ENCODE measurements around the gene MPP3. TPM values are rescaled to one million over a fixed set of nuclear protein-coding genes. Genes with fewer than 3 reads are reported as not detected.

MPP3 gene
- total RNA-seq, 1 donor from 2014 or later, result 35.2 TPM

GRCh38 chr17:43857141-43857540 is 24.2 kb upstream of the MPP3 start:
- TF ChIP-seq, protein P1, sequence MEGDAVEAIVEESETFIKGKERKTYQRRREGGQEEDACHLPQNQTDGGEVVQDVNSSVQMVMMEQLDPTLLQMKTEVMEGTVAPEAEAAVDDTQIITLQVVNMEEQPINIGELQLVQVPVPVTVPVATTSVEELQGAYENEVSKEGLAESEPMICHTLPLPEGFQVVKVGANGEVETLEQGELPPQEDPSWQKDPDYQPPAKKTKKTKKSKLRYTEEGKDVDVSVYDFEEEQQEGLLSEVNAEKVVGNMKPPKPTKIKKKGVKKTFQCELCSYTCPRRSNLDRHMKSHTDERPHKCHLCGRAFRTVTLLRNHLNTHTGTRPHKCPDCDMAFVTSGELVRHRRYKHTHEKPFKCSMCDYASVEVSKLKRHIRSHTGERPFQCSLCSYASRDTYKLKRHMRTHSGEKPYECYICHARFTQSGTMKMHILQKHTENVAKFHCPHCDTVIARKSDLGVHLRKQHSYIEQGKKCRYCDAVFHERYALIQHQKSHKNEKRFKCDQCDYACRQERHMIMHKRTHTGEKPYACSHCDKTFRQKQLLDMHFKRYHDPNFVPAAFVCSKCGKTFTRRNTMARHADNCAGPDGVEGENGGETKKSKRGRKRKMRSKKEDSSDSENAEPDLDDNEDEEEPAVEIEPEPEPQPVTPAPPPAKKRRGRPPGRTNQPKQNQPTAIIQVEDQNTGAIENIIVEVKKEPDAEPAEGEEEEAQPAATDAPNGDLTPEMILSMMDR (IDR thresholded peaks at IDR 0.05; ENCODE audit: borderline replicate concordance), result no peak
- intact Hi-C loops (cut with micrococcal nuclease), result no loop called here
- no peaks in the 10 kb centered on the region for H3K36me3 ChIP-seq
- peaks cover 77% of the 10 kb centered on the region for H3K4me1 ChIP-seq
- no peak for DNase-seq
- H3K9me3 ChIP-seq (replicated peaks), result no peaks in the 10 kb centered on the region
- H3K27me3 ChIP-seq (ENCODE audit: low read depth), result no peaks in the 10 kb centered on the region
- peak overlapping the region; percentile 72 for H3K27ac ChIP-seq (replicated peaks)
- no peak overlapping the region for H3K4me3 ChIP-seq

DNA sequence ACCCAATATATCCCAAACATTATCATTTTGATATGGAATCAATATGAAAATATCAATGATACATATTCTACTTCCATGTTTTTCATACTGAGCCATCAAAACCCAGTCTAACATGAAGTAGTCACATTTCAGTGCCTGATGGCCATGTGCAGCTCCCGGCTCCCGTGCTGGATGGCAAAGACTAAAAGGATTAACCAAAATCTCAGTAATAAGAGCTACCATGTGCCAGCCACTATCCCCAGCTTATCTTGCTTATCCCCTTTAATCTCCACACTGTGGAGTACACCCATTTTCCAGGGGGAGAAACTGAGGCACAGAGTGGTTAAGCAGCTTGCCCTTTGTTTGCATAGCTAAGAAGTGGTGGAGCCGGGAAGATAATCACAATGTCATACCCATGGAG is 23.2 kb upstream of the MPP3 start:
- H3K4me1 ChIP-seq, result peaks cover 71% of the 10 kb centered on the region
- no peaks in the 10 kb centered on the region for H3K27me3 ChIP-seq (ENCODE audit: low read depth)
- intact Hi-C loops (cut with micrococcal nuclease), result no loop called here
- H3K9me3 ChIP-seq (replicated peaks), result no peaks in the 10 kb centered on the region
- no peak overlapping the region for H3K4me3 ChIP-seq
- peak overlapping the region; percentile 72 for H3K27ac ChIP-seq (replicated peaks)
- TF ChIP-seq, protein P1 (IDR thresholded peaks at IDR 0.05; ENCODE audit: borderline replicate concordance), result no peak
- DNase-seq, result no peak
- H3K36me3 ChIP-seq, result no peaks in the 10 kb centered on the region

DNA sequence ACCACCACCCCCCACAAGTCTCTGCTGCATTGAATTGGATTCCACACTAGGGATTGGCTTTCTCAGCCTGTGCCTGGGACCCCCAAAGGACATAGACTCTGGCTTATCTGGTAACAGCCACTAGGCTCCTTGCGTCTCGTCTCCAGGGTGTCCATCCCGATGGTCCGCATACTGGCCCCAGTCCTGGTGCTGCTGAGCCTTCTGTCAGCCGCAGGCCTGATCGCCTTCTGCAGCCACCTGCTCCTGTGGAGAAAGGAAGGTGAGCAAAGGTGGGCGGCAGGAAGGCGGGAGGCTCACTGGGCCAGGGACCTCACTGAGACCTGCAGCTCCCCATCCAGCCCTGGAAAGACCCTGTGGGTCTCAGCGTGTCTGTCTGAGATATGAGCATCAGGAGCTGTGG is 22.1 kb upstream of the MPP3 start:
- H3K4me1 ChIP-seq, result peaks cover 66% of the 10 kb centered on the region
- H3K27me3 ChIP-seq (ENCODE audit: low read depth), result no peaks in the 10 kb centered on the region
- H3K27ac ChIP-seq (replicated peaks), result peak overlapping the region; percentile 27
- TF ChIP-seq, protein P1 (IDR thresholded peaks at IDR 0.05; ENCODE audit: borderline replicate concordance), result no peak
- H3K36me3 ChIP-seq, result no peaks in the 10 kb centered on the region
- DNase-seq, result no peak
- intact Hi-C loops (cut with micrococcal nuclease), result no loop called here
- H3K4me3 ChIP-seq, result no peak overlapping the region
- no peaks in the 10 kb centered on the region for H3K9me3 ChIP-seq (replicated peaks)

DNA sequence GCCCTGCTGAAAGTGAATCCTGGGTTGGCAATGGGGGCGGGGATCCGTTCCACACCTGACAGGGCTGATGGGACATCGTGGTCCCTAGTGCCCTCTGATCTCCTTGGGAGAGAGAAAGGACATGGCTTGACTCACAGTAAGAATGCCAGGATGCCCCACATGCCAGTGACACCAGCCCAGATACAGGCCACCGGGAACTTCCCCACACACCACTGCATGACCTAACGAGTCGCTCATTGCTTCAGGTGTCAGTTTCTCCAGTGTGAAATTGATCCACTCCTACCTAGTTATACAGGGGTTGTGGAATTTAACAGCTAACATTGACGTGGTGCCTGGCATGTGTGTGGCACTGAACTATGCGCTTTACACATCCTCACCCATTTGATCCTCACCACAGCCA is 21.6 kb upstream of the MPP3 start:
- H3K27ac ChIP-seq (replicated peaks), result no peak overlapping the region
- H3K4me3 ChIP-seq, result no peak overlapping the region
- H3K36me3 ChIP-seq, result no peaks in the 10 kb centered on the region
- TF ChIP-seq, protein P1 (IDR thresholded peaks at IDR 0.05; ENCODE audit: borderline replicate concordance), result no peak
- no peak for DNase-seq
- intact Hi-C loops (cut with micrococcal nuclease), result no loop called here
- H3K27me3 ChIP-seq (ENCODE audit: low read depth), result no peaks in the 10 kb centered on the region
- H3K4me1 ChIP-seq, result peaks cover 63% of the 10 kb centered on the region
- no peaks in the 10 kb centered on the region for H3K9me3 ChIP-seq (replicated peaks)

GRCh38 chr17:43853546-43853945 is 20.6 kb upstream of the MPP3 start:
- Histone ChIP-seq H3K9me3 (replicated peaks) (no peaks in the 10 kb centered on the region), H3K4me1 (peaks cover 59% of the 10 kb centered on the region), H3K4me3 (no peak overlapping the region), H3K27me3 (ENCODE audit: low read depth) (no peaks in the 10 kb centered on the region), H3K36me3 (no peaks in the 10 kb centered on the region), H3K27ac (replicated peaks) (peak overlapping the region; percentile 30)
- DNase-seq, result no peak
- TF ChIP-seq, protein P1 (IDR thresholded peaks at IDR 0.05; ENCODE audit: borderline replicate concordance), result no peak
- intact Hi-C loops (cut with micrococcal nuclease), result no loop called here

DNA sequence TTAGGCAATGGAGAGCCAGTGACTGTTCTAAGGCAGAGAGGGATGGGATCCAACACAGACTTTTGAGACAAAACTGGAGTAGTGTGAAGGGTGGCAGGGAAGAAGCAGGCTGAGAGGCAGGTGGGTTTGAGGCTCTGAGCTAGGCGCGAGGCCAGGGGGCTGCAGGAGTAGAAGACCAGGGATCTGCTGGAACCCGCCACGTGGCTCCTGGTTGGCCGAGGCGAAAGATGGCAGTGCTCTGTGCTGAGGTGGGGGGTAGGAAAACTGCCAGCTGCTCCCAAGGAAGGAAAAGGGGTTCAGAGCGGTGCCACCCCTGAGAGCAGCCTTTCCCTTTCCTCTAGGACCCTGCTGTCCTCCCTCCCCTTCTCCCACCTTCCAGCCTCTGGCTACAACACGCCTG is 19.6 kb upstream of the MPP3 start:
- H3K9me3 ChIP-seq (replicated peaks), result no peaks in the 10 kb centered on the region
- no peak overlapping the region for H3K4me3 ChIP-seq
- H3K36me3 ChIP-seq, result no peaks in the 10 kb centered on the region
- TF ChIP-seq, protein P1 (IDR thresholded peaks at IDR 0.05; ENCODE audit: borderline replicate concordance), result no peak
- intact Hi-C loops (cut with micrococcal nuclease), result no loop called here
- H3K27me3 ChIP-seq (ENCODE audit: low read depth), result no peaks in the 10 kb centered on the region
- no peak for DNase-seq
- no peak overlapping the region for H3K27ac ChIP-seq (replicated peaks)
- peaks cover 49% of the 10 kb centered on the region for H3K4me1 ChIP-seq

Measured in left ventricle myocardium inferior (tissue), 1 donor.